Endothelial cell of umbilical vein (primary cell): ENCODE data around the gene AKR1C4. TPM values are rescaled to one million over a fixed set of nuclear protein-coding genes. Genes with fewer than 3 reads are reported as not detected.

Experiments used
- BruUV-seq: library from RNA; stranded (reverse); fragments of 400-500 nt; replicated peaks from 2 replicates; lab custom pipeline; 2021; lab: Mats Ljungman, UMichigan
- CTCF ChIA-PET: fragments of 300-600, 350-600 bp; sonication (Branson Sonifier 250); formaldehyde crosslinking; loops from one replicate; lab custom pipeline; 2021; ENCODE audit warnings: antibody characterized with exemption, inconsistent platforms; lab: Charles Lee
- POLR2A ChIA-PET: fragments of 300-600, 350-600 bp; sonication (Branson Sonifier 250); formaldehyde crosslinking; loops from one replicate; lab custom pipeline; 2021; ENCODE audit warnings: antibody characterized with exemption, inconsistent platforms; lab: Charles Lee
- DNase-seq: peaks from one replicate; pipeline ENCODE4 v3.0.0-alpha.2; 2011; ENCODE audit warnings: low read depth, low spot score
- FAIRE-seq: peaks from 2 replicates; lab custom pipeline; 2011; peaks lifted over from hg19 to GRCh38; lab: Jason Lieb, UNC
- H2AFZ ChIP-seq: 2 replicates; pipeline ENCODE4 v1.6.0; 2012; ENCODE audit warnings: low read depth, low read length, control low read depth, inconsistent platforms
- H3K27ac ChIP-seq: 2 replicates; pipeline ENCODE4 v1.5.1; 2011; ENCODE audit warnings: low read depth, mild to moderate bottlenecking, control low read depth, low read length, moderate library complexity; ENCODE audit not compliant: insufficient read depth
- H3K27me3 ChIP-seq, 2 experiments: 2 replicates each; pipeline versions ENCODE4 v1.6.0 to v1.6.1; 2011; ENCODE audit warnings: low read length in 2 of 2, mixed read lengths in 1 of 2; ENCODE audit not compliant: control insufficient read depth in 2 of 2, insufficient read depth in 2 of 2
- H3K36me3 ChIP-seq, 2 experiments: 2 replicates in 1 of 2; 3 replicates in 1 of 2; pipeline ENCODE4 v1.5.1; 2011; ENCODE audit warnings: low read length in 2 of 2, mild to moderate bottlenecking in 1 of 2, moderate library complexity in 1 of 2; ENCODE audit not compliant: control insufficient read depth in 2 of 2, insufficient read depth in 2 of 2; ENCODE audit errors: extremely low read depth in 1 of 2
- H3K4me1 ChIP-seq: 3 replicates; pipeline ENCODE4 v1.5.1; 2011; ENCODE audit warnings: mild to moderate bottlenecking, low read length; ENCODE audit not compliant: control insufficient read depth, insufficient read depth; ENCODE audit errors: extremely low read depth
- H3K4me2 ChIP-seq: 2 replicates; pipeline ENCODE4 v1.6.1; 2011; ENCODE audit warnings: low read length, control low read depth, mixed read lengths; ENCODE audit not compliant: insufficient read depth
- H3K4me3 ChIP-seq, 3 experiments: fragments of 200-600 bp in 1 of 3; sonication (generic), shearing (Covaris generic) in 1 of 3; replicated peaks in 1 of 3; 2 replicates each; pipeline ENCODE4 v1.5.1; 2011 to 2016; ENCODE audit warnings: control low read depth in 3 of 3, low read length in 3 of 3, mild to moderate bottlenecking in 2 of 3, inconsistent platforms in 1 of 3, low read depth in 1 of 3, moderate library complexity in 1 of 3; ENCODE audit not compliant: insufficient read depth in 1 of 3
- H3K79me2 ChIP-seq: 2 replicates; pipeline ENCODE4 v1.6.0; 2012; ENCODE audit warnings: low read length, inconsistent platforms; ENCODE audit not compliant: control insufficient read depth, insufficient read depth
- H3K9ac ChIP-seq: replicated peaks from 2 replicates; pipeline ENCODE3; 2011; ENCODE audit warnings: low read length, control low read depth; ENCODE audit not compliant: insufficient read depth; ENCODE audit errors: extremely low read depth
- H3K9me1 ChIP-seq: replicated peaks from 3 replicates; pipeline ENCODE4 v1.6.0; 2011; ENCODE audit warnings: mild to moderate bottlenecking, low read length; ENCODE audit not compliant: control insufficient read depth, insufficient read depth; ENCODE audit errors: extremely low read depth
- H3K9me3 ChIP-seq: replicated peaks from 2 replicates; pipeline ENCODE4 v1.5.1; 2012; ENCODE audit warnings: low read length, inconsistent platforms; ENCODE audit not compliant: control insufficient read depth, insufficient read depth
- H4K20me1 ChIP-seq: replicated peaks from 2 replicates; pipeline ENCODE3; 2011; ENCODE audit warnings: mild to moderate bottlenecking, low read length; ENCODE audit not compliant: control insufficient read depth, insufficient read depth; ENCODE audit errors: extremely low read depth
- CTCF ChIP-seq, 2 donors: IDR thresholded peaks; 1 replicate in 1 of 2; 2 replicates in 1 of 2; pipeline ENCODE4 v1.5.1; 2011; ENCODE audit warnings: low read length in 2 of 2, mild to moderate bottlenecking in 2 of 2, moderate library complexity in 2 of 2, control low read depth in 1 of 2, inconsistent platforms in 1 of 2, low read depth in 1 of 2; ENCODE audit not compliant: insufficient read depth in 1 of 2; ENCODE audit errors: extremely low read depth in 1 of 2
- EZH2 ChIP-seq: IDR thresholded peaks from 2 replicates; pipeline ENCODE4 v1.6.1; 2012; ENCODE audit warnings: borderline replicate concordance, low read depth, mild to moderate bottlenecking, moderate library complexity, low read length, inconsistent platforms; ENCODE audit not compliant: severe bottlenecking
- FOS ChIP-seq: IDR thresholded peaks from 2 replicates; pipeline ENCODE4 v1.6.1; 2011; ENCODE audit warnings: mild to moderate bottlenecking, low read length, moderate library complexity, borderline replicate concordance; ENCODE audit not compliant: insufficient read depth
- GATA2 ChIP-seq: IDR thresholded peaks from 2 replicates; pipeline ENCODE4 v1.7.0; 2011; ENCODE audit warnings: low read depth, mild to moderate bottlenecking, moderate library complexity, mixed read lengths, low read length; ENCODE audit not compliant: insufficient read length, insufficient read depth
- JUN ChIP-seq: IDR thresholded peaks from 2 replicates; pipeline ENCODE4 v1.6.1; 2011; ENCODE audit warnings: borderline replicate concordance, low read depth; ENCODE audit not compliant: insufficient read length, insufficient read depth
- MAX ChIP-seq: IDR thresholded peaks from 2 replicates; pipeline ENCODE4 v1.6.1; 2011; ENCODE audit not compliant: insufficient read depth, insufficient read length
- MYC ChIP-seq: IDR thresholded peaks from one replicate; pipeline ENCODE4 v1.6.1; 2011; ENCODE audit warnings: mild to moderate bottlenecking, low read depth, low read length
- POLR2A ChIP-seq: IDR thresholded peaks from 2 replicates; pipeline ENCODE4 v1.6.1; 2012; ENCODE audit warnings: low read depth, mild to moderate bottlenecking, control low read depth, low read length
- dilution Hi-C: fragments of 300-500 bp; cut with MboI; formaldehyde crosslinking; loops from one replicate; pipeline ENCODE4 v1.15.0; 2019; ENCODE audit warnings: low sequenced_read_pairs; ENCODE audit not compliant: extremely low pct_ligation_motif_present
- intact Hi-C: fragments of 100-400 bp; cut with micrococcal nuclease; formaldehyde crosslinking; loops from one replicate; pipeline ENCODE4 v1.10.0; 2022
- polyA plus RNA-seq, 4 experiments: library from polyadenylated mRNA; depleted of rRNA in 3 of 4; stranded (reverse) in 3 of 4; unstranded in 1 of 4; fragments of >200 nt; gene quantifications; 2 replicates each; pipeline versions ENCODE4 v1.2.1 to v1.2.3, GENCODE V29; 2011 to 2012; ENCODE audit warnings: missing spikeins in 1 of 4
- total RNA-seq: library from RNA; stranded (reverse); gene quantifications from 2 replicates; pipeline ENCODE4 v1.2.3, GENCODE V29; 2021

AKR1C4 gene
- total and polyA plus RNA-seq, 2 donors (not counting 3 experiments of a cell fraction or from before 2014, with no cell fraction given), result not detected

GRCh38 chr10:5259952-5260578 lies 63.4 kb downstream of the AKR1C4 start:
- TF ChIP-seq EZH2, result no peak
- no peak for TF ChIP-seq GATA2
- TF ChIP-seq JUN, result no peak
- TF ChIP-seq FOS, result no peak
- TF ChIP-seq MYC, result no peak
- no peak for TF ChIP-seq POLR2A
- TF ChIP-seq MAX, result no peak
- TF ChIP-seq CTCF (IDR thresholded peaks at IDR 0.05; ENCODE audit: extremely low read depth in 1 of 2, insufficient read depth in 1 of 2, low read depth in 1 of 2, low read length in 2 of 2), result no peak
- Histone ChIP-seq H3K4me3 (no peak overlapping the region), H3K9ac (no peak overlapping the region), H3K4me1 (no peaks in the 10 kb centered on the region), H3K27ac (no peak overlapping the region), H2AFZ (no peak overlapping the region), H3K36me3 (no peaks in the 10 kb centered on the region), H4K20me1 (no peaks in the 10 kb centered on the region), H3K27me3 (no peaks in the 10 kb centered on the region), H3K9me3 (no peaks in the 10 kb centered on the region), H3K4me2 (no peak overlapping the region), H3K9me1 (no peaks in the 10 kb centered on the region), H3K79me2 (no peaks in the 10 kb centered on the region)
- no peak for FAIRE-seq
- intact Hi-C loops (no loop called here), dilution Hi-C loops (no loop called here)
- no peak for DNase-seq
- CTCF ChIA-PET, result interaction anchor here (0.8 kb wide), 1 partner anchor 410 kb away, joined by 3 read pairs; no protein-coding TSS in a partner anchor
- POLR2A ChIA-PET, result interaction anchor here (0.6 kb wide), 1 partner anchor 132 kb away, joined by 7 read pairs; no protein-coding TSS in a partner anchor
- BruUV-seq, result no TSS peak
